ENCODE data around the gene BRINP1. TPM values are rescaled to one million over a fixed set of nuclear protein-coding genes. Genes with fewer than 3 reads are reported as not detected.

The BRINP1 gene
- total and polyA plus RNA-seq, 3 experiments from 2014 or later, result not detected

DNA sequence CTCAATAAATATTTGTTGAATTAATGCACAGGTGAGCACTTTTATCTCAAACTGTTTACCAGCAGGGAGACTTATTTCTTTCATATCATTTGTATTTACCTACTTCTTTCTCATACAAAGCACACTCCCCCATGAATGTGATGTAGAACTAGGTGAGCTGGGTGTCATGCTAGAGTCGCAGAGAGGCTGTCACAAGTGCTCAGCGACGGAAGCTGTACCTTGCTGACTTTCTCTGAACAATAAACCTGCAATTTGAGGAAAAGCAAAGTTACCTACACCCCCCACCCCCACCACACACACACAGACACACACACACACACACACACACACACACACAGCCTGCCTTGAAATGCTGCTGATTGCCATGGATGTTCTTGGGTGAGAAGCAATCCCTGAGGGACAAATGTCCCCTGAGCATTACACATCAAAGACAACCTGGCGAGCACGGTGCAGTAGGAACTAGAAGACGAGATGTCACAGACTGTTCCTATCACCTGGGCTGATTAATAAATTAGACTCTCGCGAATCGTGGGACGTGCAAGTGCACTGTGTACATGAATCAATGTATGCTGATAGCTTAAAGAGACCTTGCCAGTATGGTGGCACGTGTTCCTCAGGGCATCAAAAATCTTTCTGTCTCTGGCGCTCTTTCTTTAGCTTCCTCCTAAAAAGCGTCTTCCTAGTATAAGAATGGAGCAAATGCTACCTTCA is 66.1 kb downstream of the BRINP1 start:
- no peaks in the 10 kb centered on the region for H3K4me1 ChIP-seq (ENCODE audit: insufficient read depth, low read length)
- no peaks in the 10 kb centered on the region for H3K9me3 ChIP-seq (ENCODE audit: low read length)
- POLR2A ChIA-PET, result no interaction called here
- H3K4me3 Mint-ChIP-seq, result no peak overlapping the region
- no peaks in the 10 kb centered on the region for H3K4me1 Mint-ChIP-seq
- H3K27me3 ChIP-seq (ENCODE audit: insufficient read depth, low read length, poor library complexity, severe bottlenecking), result no peaks in the 10 kb centered on the region
- H3K36me3 ChIP-seq (ENCODE audit: insufficient read depth, low read length), result no peaks in the 10 kb centered on the region
- H3K27ac ChIP-seq (ENCODE audit: low read depth, low read length), result no peak overlapping the region
- CTCF ChIA-PET, result no interaction called here
- no peak for DNase-seq
- no peaks in the 10 kb centered on the region for H3K27me3 Mint-ChIP-seq
- H3K36me3 Mint-ChIP-seq, result no peaks in the 10 kb centered on the region
- no peak overlapping the region for H3K27ac Mint-ChIP-seq
- H3K4me3 ChIP-seq (ENCODE audit: low read length), result no peak overlapping the region
- H3K9me3 Mint-ChIP-seq, result peaks cover 0 to 17% (median 6%) of the 10 kb centered on the region in 5 donors

DNA sequence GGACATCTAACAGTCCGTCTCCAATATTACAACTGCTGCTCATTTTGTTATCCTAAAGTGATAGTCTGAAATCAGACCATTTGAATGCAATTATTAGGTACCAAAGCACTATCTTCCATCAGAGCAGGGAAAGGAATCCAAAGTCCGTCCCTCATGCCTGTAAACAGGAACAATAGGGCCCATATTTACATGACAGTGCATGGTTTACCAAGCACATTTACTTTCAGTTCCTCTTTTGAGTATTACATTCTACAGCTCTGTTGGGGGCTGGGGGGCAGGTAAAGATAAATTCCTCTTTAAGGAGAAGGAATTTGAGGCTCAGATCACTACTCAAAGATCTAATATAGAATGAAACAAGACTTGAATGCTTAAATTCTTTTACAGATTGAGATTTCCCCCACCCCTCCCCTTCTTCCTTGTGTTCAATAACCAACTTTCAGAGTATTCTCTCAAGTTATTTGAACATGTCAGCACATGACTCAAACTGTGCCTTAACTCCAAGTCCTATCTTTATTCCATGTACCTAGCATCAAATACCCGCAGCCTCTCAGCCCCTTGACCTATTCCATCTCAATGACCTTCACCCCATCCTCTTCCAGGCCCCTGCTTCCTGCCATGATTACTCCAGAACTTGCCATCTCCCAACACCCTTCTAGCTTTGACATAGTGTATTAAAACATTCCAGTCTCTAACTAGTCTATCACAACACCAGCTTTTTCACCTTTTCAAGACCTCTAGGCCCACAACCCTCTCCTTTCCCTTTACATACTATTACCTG is 71.0 kb downstream of the BRINP1 start:
- no peak overlapping the region for H3K4me3 Mint-ChIP-seq
- H3K36me3 Mint-ChIP-seq, result no peaks in the 10 kb centered on the region
- H3K27me3 ChIP-seq (ENCODE audit: insufficient read depth, low read length, poor library complexity, severe bottlenecking), result no peaks in the 10 kb centered on the region
- no peak for DNase-seq
- no peak overlapping the region for H3K27ac ChIP-seq (ENCODE audit: low read depth, low read length)
- no peaks in the 10 kb centered on the region for H3K27me3 Mint-ChIP-seq
- POLR2A ChIA-PET, result no interaction called here
- H3K4me3 ChIP-seq (ENCODE audit: low read length), result no peak overlapping the region
- no peak overlapping the region for H3K27ac Mint-ChIP-seq
- no peaks in the 10 kb centered on the region for H3K4me1 ChIP-seq (ENCODE audit: insufficient read depth, low read length)
- H3K9me3 Mint-ChIP-seq, result peaks cover 0 to 17% (median 4%) of the 10 kb centered on the region in 5 donors
- no peaks in the 10 kb centered on the region for H3K36me3 ChIP-seq (ENCODE audit: insufficient read depth, low read length)
- no peaks in the 10 kb centered on the region for H3K9me3 ChIP-seq (ENCODE audit: low read length)
- H3K4me1 Mint-ChIP-seq, result no peaks in the 10 kb centered on the region
- CTCF ChIA-PET, result interaction anchor here (1.1 kb wide), 1 partner anchor 15 kb away, joined by 3 read pairs; no protein-coding TSS in a partner anchor

DNA sequence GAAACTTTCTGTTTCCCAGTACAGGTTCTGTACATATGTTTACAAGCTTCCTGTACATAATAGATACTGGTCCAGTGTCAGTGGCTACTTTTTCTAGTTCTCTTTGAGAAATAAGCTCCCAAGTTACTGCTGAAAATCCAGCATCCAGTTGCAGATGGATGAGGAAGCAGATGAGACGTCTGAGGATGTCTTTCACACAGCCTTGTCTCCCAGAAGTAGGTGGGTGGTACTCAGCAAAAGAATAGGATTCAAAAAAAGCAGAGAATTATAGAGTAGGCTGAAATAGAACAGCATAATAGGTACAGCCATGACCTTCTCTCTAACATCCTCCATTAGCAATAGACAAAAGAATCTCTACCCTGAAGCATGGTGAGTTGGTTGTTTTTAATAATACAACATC is 77.7 kb downstream of the BRINP1 start:
- Mint-ChIP-seq H3K27ac (no peak overlapping the region), H3K36me3 (peaks cover 0 to 2% (median 0%) of the 10 kb centered on the region in 3 donors), H3K4me3 (no peak overlapping the region), H3K4me1 (no peaks in the 10 kb centered on the region), H3K9me3 (peaks cover 0 to 8% (median 4%) of the 10 kb centered on the region in 5 donors), H3K27me3 (no peaks in the 10 kb centered on the region)
- no peaks in the 10 kb centered on the region for H3K4me1 ChIP-seq (ENCODE audit: insufficient read depth, low read length)
- no peak overlapping the region for H3K27ac ChIP-seq (ENCODE audit: low read depth, low read length)
- H3K27me3 ChIP-seq (ENCODE audit: insufficient read depth, low read length, poor library complexity, severe bottlenecking), result no peaks in the 10 kb centered on the region
- ChIA-PET CTCF (no interaction called here), POLR2A (no interaction called here)
- DNase-seq, result no peak
- H3K36me3 ChIP-seq (ENCODE audit: insufficient read depth, low read length), result no peaks in the 10 kb centered on the region
- H3K4me3 ChIP-seq (ENCODE audit: low read length), result no peak overlapping the region
- H3K9me3 ChIP-seq (ENCODE audit: low read length), result no peaks in the 10 kb centered on the region

DNA sequence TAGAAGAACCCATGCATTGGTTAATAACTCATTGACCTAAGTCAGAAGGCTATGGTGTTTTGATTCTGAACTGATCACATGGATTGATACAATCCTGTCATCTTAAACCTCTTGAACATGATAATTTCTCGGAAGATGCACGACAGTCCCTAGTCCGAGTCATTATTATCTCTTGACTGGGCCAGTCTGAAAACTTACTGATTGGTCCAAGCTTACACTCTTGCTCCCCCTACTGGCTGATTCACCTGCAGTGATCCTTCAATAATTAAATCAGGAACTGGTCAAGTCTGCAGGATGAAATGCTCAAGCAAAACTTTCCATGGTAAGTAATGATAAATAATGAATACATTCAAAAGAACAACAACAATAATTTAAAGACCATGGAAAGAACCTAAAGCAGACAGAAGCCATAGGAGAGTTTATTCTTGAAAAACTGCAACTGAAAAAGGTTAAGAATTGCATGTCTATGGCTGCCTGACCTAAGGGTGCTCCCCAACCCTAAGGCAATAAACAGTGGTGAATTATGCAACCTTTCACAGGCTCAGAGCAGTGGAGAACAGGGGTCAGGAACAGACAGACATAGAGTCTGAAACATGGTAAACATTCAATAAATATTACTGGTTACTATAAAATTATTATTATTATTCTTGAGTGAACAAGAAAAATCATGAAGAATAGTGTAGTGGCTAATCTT is 79.3 kb downstream of the BRINP1 start:
- H3K27ac Mint-ChIP-seq, result no peak overlapping the region
- Histone ChIP-seq H3K9me3 (ENCODE audit: low read length) (no peaks in the 10 kb centered on the region), H3K4me1 (ENCODE audit: insufficient read depth, low read length) (no peaks in the 10 kb centered on the region), H3K27ac (ENCODE audit: low read depth, low read length) (no peak overlapping the region), H3K27me3 (ENCODE audit: insufficient read depth, low read length, poor library complexity, severe bottlenecking) (no peaks in the 10 kb centered on the region), H3K4me3 (ENCODE audit: low read length) (no peak overlapping the region), H3K36me3 (ENCODE audit: insufficient read depth, low read length) (no peaks in the 10 kb centered on the region)
- ChIA-PET CTCF (no interaction called here), POLR2A (no interaction called here)
- peaks cover 0 to 2% (median 0%) of the 10 kb centered on the region in 3 donors for H3K36me3 Mint-ChIP-seq
- no peak overlapping the region for H3K4me3 Mint-ChIP-seq
- no peak for DNase-seq
- H3K9me3 Mint-ChIP-seq, result peaks cover 0 to 8% (median 4%) of the 10 kb centered on the region in 5 donors
- H3K4me1 Mint-ChIP-seq, result no peaks in the 10 kb centered on the region
- no peaks in the 10 kb centered on the region for H3K27me3 Mint-ChIP-seq

DNA sequence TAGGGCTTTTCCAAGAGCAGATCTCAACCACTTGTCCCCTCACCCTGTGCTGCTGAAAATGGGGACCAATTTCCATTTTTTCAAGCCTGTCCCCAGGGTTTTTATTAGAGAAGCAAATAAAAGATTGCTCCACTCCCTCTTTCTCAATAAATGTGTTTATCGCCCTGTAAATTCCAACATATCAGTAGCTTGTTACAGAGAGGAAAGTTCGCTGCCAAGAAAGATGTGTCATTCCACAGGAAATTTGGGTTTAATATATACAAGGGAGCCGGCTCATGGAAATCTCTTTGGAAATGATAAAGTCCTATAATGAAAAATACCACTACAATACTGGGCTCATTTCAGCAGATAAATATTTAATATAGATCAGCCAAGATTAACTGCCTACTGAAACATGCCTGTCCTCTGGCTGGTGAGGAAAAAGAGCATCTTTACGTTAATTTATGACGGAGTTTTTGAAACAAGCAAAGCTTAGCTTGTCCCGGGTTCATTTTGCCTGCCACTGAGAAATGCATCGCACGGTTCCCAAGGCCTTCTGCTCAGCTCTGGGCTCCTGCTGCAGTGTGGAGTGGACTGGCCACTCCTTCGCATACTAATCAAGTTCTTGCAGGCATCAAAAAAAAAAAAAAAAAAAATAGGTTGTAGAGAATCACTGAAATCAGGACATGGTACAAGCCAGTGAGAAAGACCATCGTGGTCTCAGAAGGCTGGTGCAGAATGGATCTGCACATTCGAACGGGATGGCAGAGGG is 84.5 kb downstream of the BRINP1 start:
- Mint-ChIP-seq H3K27ac (no peak overlapping the region), H3K9me3 (peaks cover 0 to 13% (median 12%) of the 10 kb centered on the region in 5 donors), H3K36me3 (no peaks in the 10 kb centered on the region), H3K27me3 (no peaks in the 10 kb centered on the region), H3K4me3 (no peak overlapping the region), H3K4me1 (no peaks in the 10 kb centered on the region)
- no peak for DNase-seq
- no peak overlapping the region for H3K27ac ChIP-seq (ENCODE audit: low read depth, low read length)
- CTCF ChIA-PET, result no interaction called here
- no peaks in the 10 kb centered on the region for H3K9me3 ChIP-seq (ENCODE audit: low read length)
- no peak overlapping the region for H3K4me3 ChIP-seq (ENCODE audit: low read length)
- no peaks in the 10 kb centered on the region for H3K27me3 ChIP-seq (ENCODE audit: insufficient read depth, low read length, poor library complexity, severe bottlenecking)
- H3K4me1 ChIP-seq (ENCODE audit: insufficient read depth, low read length), result no peaks in the 10 kb centered on the region
- POLR2A ChIA-PET, result no interaction called here
- no peaks in the 10 kb centered on the region for H3K36me3 ChIP-seq (ENCODE audit: insufficient read depth, low read length)

DNA sequence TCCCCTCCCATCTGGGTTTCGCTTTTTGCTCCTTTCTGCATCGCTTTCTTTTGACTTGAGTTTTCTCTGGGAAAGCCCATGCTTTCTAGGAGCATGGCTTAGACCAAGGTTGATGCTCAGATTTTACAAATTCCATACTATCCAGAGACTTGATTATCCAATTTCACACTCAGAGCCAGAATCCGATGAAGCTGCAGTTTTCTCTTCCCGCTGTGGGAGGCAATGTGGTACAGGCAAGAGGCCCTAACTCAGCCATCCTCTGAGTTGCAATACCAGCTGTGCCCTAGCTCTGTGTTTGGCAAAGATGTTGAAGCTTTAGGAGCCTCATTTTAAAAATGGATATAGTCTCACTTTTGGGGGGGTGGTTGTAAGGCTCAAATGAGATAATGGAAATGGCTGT is 85.1 kb downstream of the BRINP1 start:
- H3K4me1 Mint-ChIP-seq, result no peaks in the 10 kb centered on the region
- H3K4me3 Mint-ChIP-seq, result no peak overlapping the region
- no peak overlapping the region for H3K27ac Mint-ChIP-seq
- H3K4me3 ChIP-seq (ENCODE audit: low read length), result no peak overlapping the region
- no peaks in the 10 kb centered on the region for H3K36me3 ChIP-seq (ENCODE audit: insufficient read depth, low read length)
- H3K36me3 Mint-ChIP-seq, result no peaks in the 10 kb centered on the region
- no peaks in the 10 kb centered on the region for H3K9me3 ChIP-seq (ENCODE audit: low read length)
- H3K27me3 ChIP-seq (ENCODE audit: insufficient read depth, low read length, poor library complexity, severe bottlenecking), result no peaks in the 10 kb centered on the region
- ChIA-PET CTCF (interaction anchor here (1.2 kb wide), 1 partner anchor 14 kb away, joined by 3 read pairs; no protein-coding TSS in a partner anchor), POLR2A (no interaction called here)
- DNase-seq, result no peak
- no peak overlapping the region for H3K27ac ChIP-seq (ENCODE audit: low read depth, low read length)
- H3K27me3 Mint-ChIP-seq, result no peaks in the 10 kb centered on the region
- no peaks in the 10 kb centered on the region for H3K4me1 ChIP-seq (ENCODE audit: insufficient read depth, low read length)
- H3K9me3 Mint-ChIP-seq, result peaks cover 0 to 13% (median 10%) of the 10 kb centered on the region in 5 donors

DNA sequence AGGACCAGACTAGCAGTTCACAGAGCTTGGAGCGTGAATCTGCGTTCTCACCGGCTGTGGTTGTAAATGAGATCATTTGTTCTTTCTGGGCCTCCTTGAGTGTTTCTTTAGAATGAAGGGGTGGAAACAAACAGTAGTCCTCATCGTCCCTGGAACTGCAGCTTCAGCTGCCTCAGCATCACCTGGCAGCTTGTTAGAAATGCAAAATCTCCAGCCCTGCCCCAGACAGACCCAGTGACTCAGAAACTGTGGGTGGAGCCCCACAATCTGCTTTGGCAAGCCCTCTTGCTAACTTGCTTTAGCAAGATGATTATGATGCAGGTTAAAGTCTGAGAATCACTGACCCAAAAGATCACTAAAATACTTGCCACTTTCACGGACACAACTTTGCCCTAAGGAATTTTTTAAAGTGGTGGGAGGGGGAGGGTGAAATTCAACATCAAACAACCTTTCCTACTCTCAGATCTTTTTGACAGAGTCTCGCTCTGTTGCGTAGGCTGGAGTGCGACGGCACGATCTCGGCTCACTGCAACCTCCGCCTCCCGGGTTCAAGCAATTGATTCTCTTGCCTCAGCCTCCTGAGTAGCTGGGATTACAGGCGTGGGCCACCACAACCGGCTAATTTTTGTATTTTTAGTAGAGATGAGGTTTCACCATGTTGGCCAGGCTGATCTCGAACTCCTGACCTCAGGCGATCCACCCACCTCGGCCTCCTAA is 86.0 kb downstream of the BRINP1 start:
- Histone ChIP-seq H3K9me3 (ENCODE audit: low read length) (no peaks in the 10 kb centered on the region), H3K4me3 (ENCODE audit: low read length) (no peak overlapping the region), H3K27me3 (ENCODE audit: insufficient read depth, low read length, poor library complexity, severe bottlenecking) (no peaks in the 10 kb centered on the region), H3K27ac (ENCODE audit: low read depth, low read length) (no peak overlapping the region), H3K36me3 (ENCODE audit: insufficient read depth, low read length) (no peaks in the 10 kb centered on the region), H3K4me1 (ENCODE audit: insufficient read depth, low read length) (no peaks in the 10 kb centered on the region)
- DNase-seq, result no peak
- Mint-ChIP-seq H3K27ac (no peak overlapping the region), H3K4me3 (no peak overlapping the region), H3K36me3 (no peaks in the 10 kb centered on the region), H3K27me3 (no peaks in the 10 kb centered on the region), H3K9me3 (peaks cover 0 to 13% (median 9%) of the 10 kb centered on the region in 5 donors), H3K4me1 (no peaks in the 10 kb centered on the region)
- POLR2A ChIA-PET, result no interaction called here
- CTCF ChIA-PET, result interaction anchor here (1.2 kb wide), 1 partner anchor 14 kb away, joined by 3 read pairs; no protein-coding TSS in a partner anchor

Data from CD8-positive, alpha-beta memory T cell (primary cell).